MCF 10A (cell line): ENCODE data around the gene TFDP3. TPM values are rescaled to one million over a fixed set of nuclear protein-coding genes. Genes with fewer than 3 reads are reported as not detected.

Experiments
- BruUV-seq: library from RNA; stranded (reverse); fragments of 400-500 nt; replicated peaks from 2 replicates; lab custom pipeline; 2021; lab: Mats Ljungman, UMichigan
- CTCF ChIA-PET: fragments of 300-600 bp; sonication (Branson Sonifier 250); formaldehyde crosslinking; extraction: SDS; loops from one replicate; lab custom pipeline; 2021; ENCODE audit warnings: antibody characterized with exemption, inconsistent platforms; lab: Yijun Ruan, JAX
- POLR2A ChIA-PET: fragments of 300-600, 350-650 bp; sonication (Branson Sonifier 250); formaldehyde crosslinking; extraction: SDS; loops from one replicate; lab custom pipeline; 2020; ENCODE audit warnings: antibody characterized with exemption, inconsistent platforms; lab: Yijun Ruan, JAX
- DNase-seq: peaks from one replicate; pipeline ENCODE4 v3.0.0-alpha.2; 2018; ENCODE audit not compliant: unreplicated experiment
- H3K27ac Mint-ChIP-seq: one replicate; pipeline ENCODE4 v1.8.0; 2022; ENCODE audit warnings: mild to moderate bottlenecking, low read depth, mixed read lengths; ENCODE audit not compliant: unreplicated experiment
- H3K27me3 Mint-ChIP-seq: one replicate; pipeline ENCODE4 v1.8.0; 2022; ENCODE audit warnings: mixed read lengths; ENCODE audit not compliant: insufficient read depth, unreplicated experiment
- H3K36me3 Mint-ChIP-seq: one replicate; pipeline ENCODE4 v1.8.0; 2022; ENCODE audit warnings: mild to moderate bottlenecking, moderate library complexity, mixed read lengths; ENCODE audit not compliant: insufficient read depth, unreplicated experiment
- H3K4me1 Mint-ChIP-seq: one replicate; pipeline ENCODE4 v1.8.0; 2022; ENCODE audit warnings: mixed read lengths; ENCODE audit not compliant: insufficient read depth, unreplicated experiment
- H3K4me3 Mint-ChIP-seq: one replicate; pipeline ENCODE4 v1.8.0; 2022; ENCODE audit warnings: mild to moderate bottlenecking, moderate library complexity, mixed read lengths; ENCODE audit not compliant: unreplicated experiment
- H3K9me3 Mint-ChIP-seq: one replicate; pipeline ENCODE4 v1.8.0; 2022; ENCODE audit warnings: mixed read lengths; ENCODE audit not compliant: unreplicated experiment
- CTCF ChIP-seq: fragments of 200-600 bp; IDR thresholded peaks from one replicate; pipeline ENCODE4 v1.8.0; 2022; ENCODE audit warnings: antibody characterized with exemption, mild to moderate bottlenecking; ENCODE audit not compliant: unreplicated experiment
- intact Hi-C: fragments of 100-400 bp; cut with micrococcal nuclease; formaldehyde crosslinking; loops from 2 replicates; pipeline ENCODE4 v1.14.1; 2022
- total RNA-seq: library from RNA; stranded (reverse); gene quantifications from 2 replicates; pipeline ENCODE4 v1.2.3, GENCODE V29; 2022

TFDP3 gene
- total RNA-seq, 1 experiment from 2014 or later: not detected

GRCh38 chrX:133232331-133232730 is 14.2 kb upstream of the TFDP3 start:
- Mint-ChIP-seq H3K36me3 (no peaks in the 10 kb centered on the region), H3K27ac (no peak overlapping the region), H3K4me1 (peaks cover 19% of the 10 kb centered on the region), H3K9me3 (no peaks in the 10 kb centered on the region), H3K4me3 (no peak overlapping the region), H3K27me3 (peaks cover 57% of the 10 kb centered on the region)
- BruUV-seq: no TSS peak
- ChIA-PET POLR2A (no interaction called here), CTCF (no interaction called here)
- intact Hi-C loops: no loop called here
- TF ChIP-seq CTCF: no peak
- DNase-seq: no peak

GRCh38 chrX:133229361-133229760 is 11.2 kb upstream of the TFDP3 start:
- H3K4me1 Mint-ChIP-seq: peaks cover 19% of the 10 kb centered on the region
- CTCF ChIA-PET: interaction anchor here (0.6 kb wide), 3 partner anchors 26 to 66 kb away, joined by 3 to 4 read pairs (median 3); no protein-coding TSS in a partner anchor
- BruUV-seq: no TSS peak
- TF ChIP-seq CTCF: no peak
- H3K36me3 Mint-ChIP-seq: no peaks in the 10 kb centered on the region
- POLR2A ChIA-PET: interaction anchor here (0.5 to 1.1 kb wide), 3 partner anchors 15 to 1209 kb away, joined by 3 to 4 read pairs (median 3); no protein-coding TSS in a partner anchor
- intact Hi-C loops: no loop called here
- DNase-seq: peak; percentile 86
- H3K27ac Mint-ChIP-seq: no peak overlapping the region
- peaks cover 41% of the 10 kb centered on the region for H3K27me3 Mint-ChIP-seq
- H3K9me3 Mint-ChIP-seq: no peaks in the 10 kb centered on the region
- no peak overlapping the region for H3K4me3 Mint-ChIP-seq

GRCh38 chrX:133215747-133216146 is 2.4 kb downstream of the TFDP3 start:
- POLR2A ChIA-PET: no interaction called here
- no peak overlapping the region for H3K27ac Mint-ChIP-seq

GRCh38 chrX:133215017-133215416 is 3.1 kb downstream of the TFDP3 start:
- Mint-ChIP-seq H3K9me3 (no peaks in the 10 kb centered on the region), H3K27me3 (peaks cover 15% of the 10 kb centered on the region), H3K27ac (no peak overlapping the region), H3K4me1 (no peaks in the 10 kb centered on the region), H3K36me3 (no peaks in the 10 kb centered on the region), H3K4me3 (no peak overlapping the region)
- no peak for TF ChIP-seq CTCF
- ChIA-PET POLR2A (no interaction called here), CTCF (interaction anchor here (0.6 to 1.3 kb wide), 8 partner anchors 9 to 475 kb away, joined by 3 to 5 read pairs (median 3); no protein-coding TSS in a partner anchor)
- no TSS peak for BruUV-seq
- DNase-seq: no peak
- intact Hi-C loops: loop anchor here (1.0 kb wide), 1 partner anchor 169 kb away; no protein-coding TSS in a partner anchor

More at GRCh38 chrX:133215747-133216146, 2.4 kb downstream of the TFDP3 start:
- peak; percentile 54 for DNase-seq
- CTCF ChIA-PET: interaction anchor here (0.6 to 1.3 kb wide), 7 partner anchors 8 to 1015 kb away, joined by 3 to 5 read pairs (median 4); no protein-coding TSS in a partner anchor
- TF ChIP-seq CTCF: peak; percentile 28
- H3K9me3 Mint-ChIP-seq: no peaks in the 10 kb centered on the region
- no TSS peak for BruUV-seq
- peaks cover 23% of the 10 kb centered on the region for H3K27me3 Mint-ChIP-seq
- intact Hi-C loops: loop anchor here (1.0 kb wide), 1 partner anchor 169 kb away; no protein-coding TSS in a partner anchor
- H3K36me3 Mint-ChIP-seq: no peaks in the 10 kb centered on the region
- H3K4me3 Mint-ChIP-seq: no peak overlapping the region
- no peaks in the 10 kb centered on the region for H3K4me1 Mint-ChIP-seq
